Measurements from ENCODE around the gene GPR39. TPM values are rescaled to one million over a fixed set of nuclear protein-coding genes. Genes with fewer than 3 reads are reported as not detected.

Gene GPR39
- total and polyA plus RNA-seq, 3 experiments from 2014 or later = not detected

- Histone ChIP-seq H3K27ac (ENCODE audit: low read depth, low read length) (no peak overlapping the region), H3K4me3 (ENCODE audit: low read length) (no peak overlapping the region), H3K36me3 (ENCODE audit: insufficient read depth, low read length) (no peaks in the 10 kb centered on the region), H3K27me3 (ENCODE audit: insufficient read depth, low read length, poor library complexity, severe bottlenecking) (no peaks in the 10 kb centered on the region), H3K4me1 (ENCODE audit: insufficient read depth, low read length) (no peaks in the 10 kb centered on the region), H3K9me3 (ENCODE audit: low read length) (no peaks in the 10 kb centered on the region)
- H3K27ac Mint-ChIP-seq = no peak overlapping the region
- peaks cover 0 to 9% (median 0%) of the 10 kb centered on the region in 5 donors for H3K9me3 Mint-ChIP-seq
- DNase-seq = no peak
- H3K4me3 Mint-ChIP-seq = no peak overlapping the region
- no peaks in the 10 kb centered on the region for H3K36me3 Mint-ChIP-seq
- POLR2A ChIA-PET = no interaction called here
- H3K4me1 Mint-ChIP-seq = no peaks in the 10 kb centered on the region
- no peaks in the 10 kb centered on the region for H3K27me3 Mint-ChIP-seq
- CTCF ChIA-PET = interaction anchor here (0.7 kb wide), 1 partner anchor 761 kb away, joined by 4 read pairs; no protein-coding TSS in a partner anchor
Observed at GRCh38 chr2:132586101-132586511, 169.5 kb downstream of the GPR39 start.

- no peaks in the 10 kb centered on the region for H3K36me3 Mint-ChIP-seq
- CTCF ChIA-PET = no interaction called here
- Histone ChIP-seq H3K27me3 (ENCODE audit: insufficient read depth, low read length, poor library complexity, severe bottlenecking) (no peaks in the 10 kb centered on the region), H3K36me3 (ENCODE audit: insufficient read depth, low read length) (no peaks in the 10 kb centered on the region), H3K4me1 (ENCODE audit: insufficient read depth, low read length) (no peaks in the 10 kb centered on the region), H3K9me3 (ENCODE audit: low read length) (no peaks in the 10 kb centered on the region), H3K27ac (ENCODE audit: low read depth, low read length) (no peak overlapping the region), H3K4me3 (ENCODE audit: low read length) (no peak overlapping the region)
- H3K27me3 Mint-ChIP-seq = no peaks in the 10 kb centered on the region
- H3K27ac Mint-ChIP-seq = no peak overlapping the region
- H3K9me3 Mint-ChIP-seq = peaks cover 0 to 9% (median 0%) of the 10 kb centered on the region in 5 donors
- no peaks in the 10 kb centered on the region for H3K4me1 Mint-ChIP-seq
- no peak for DNase-seq
- POLR2A ChIA-PET = no interaction called here
- H3K4me3 Mint-ChIP-seq = no peak overlapping the region
Observed at GRCh38 chr2:132586835-132587234, 170.2 kb downstream of the GPR39 start.

- CTCF ChIA-PET = no interaction called here
- no peaks in the 10 kb centered on the region for H3K36me3 ChIP-seq (ENCODE audit: insufficient read depth, low read length)
Observed at GRCh38 chr2:132588576-132588975, 172.0 kb downstream of the GPR39 start.

GRCh38 chr2:132589111-132589830 lies 172.7 kb downstream of the GPR39 start:
- no peak for DNase-seq
- Histone ChIP-seq H3K27ac (ENCODE audit: low read depth, low read length) (no peak overlapping the region), H3K27me3 (ENCODE audit: insufficient read depth, low read length, poor library complexity, severe bottlenecking) (no peaks in the 10 kb centered on the region), H3K9me3 (ENCODE audit: low read length) (no peaks in the 10 kb centered on the region), H3K4me3 (ENCODE audit: low read length) (no peak overlapping the region), H3K36me3 (ENCODE audit: insufficient read depth, low read length) (no peaks in the 10 kb centered on the region), H3K4me1 (ENCODE audit: insufficient read depth, low read length) (no peaks in the 10 kb centered on the region)
- Mint-ChIP-seq H3K4me1 (no peaks in the 10 kb centered on the region), H3K36me3 (no peaks in the 10 kb centered on the region), H3K9me3 (peaks cover 0 to 9% (median 3%) of the 10 kb centered on the region in 5 donors), H3K27ac (no peak overlapping the region), H3K4me3 (no peak overlapping the region), H3K27me3 (peaks cover 0 to 2% of the 10 kb centered on the region in 2 donors)
- ChIA-PET POLR2A (no interaction called here), CTCF (no interaction called here)

More at GRCh38 chr2:132588576-132588975, 172.0 kb downstream of the GPR39 start:
- H3K36me3 Mint-ChIP-seq = no peaks in the 10 kb centered on the region
- no peaks in the 10 kb centered on the region for H3K4me1 Mint-ChIP-seq
- Histone ChIP-seq H3K4me3 (ENCODE audit: low read length) (no peak overlapping the region), H3K4me1 (ENCODE audit: insufficient read depth, low read length) (no peaks in the 10 kb centered on the region), H3K9me3 (ENCODE audit: low read length) (no peaks in the 10 kb centered on the region), H3K27me3 (ENCODE audit: insufficient read depth, low read length, poor library complexity, severe bottlenecking) (no peaks in the 10 kb centered on the region), H3K27ac (ENCODE audit: low read depth, low read length) (no peak overlapping the region)
- peaks cover 0 to 9% (median 3%) of the 10 kb centered on the region in 5 donors for H3K9me3 Mint-ChIP-seq
- peaks cover 0 to 2% of the 10 kb centered on the region in 2 donors for H3K27me3 Mint-ChIP-seq
- POLR2A ChIA-PET = no interaction called here
- H3K4me3 Mint-ChIP-seq = no peak overlapping the region
- no peak for DNase-seq
- no peak overlapping the region for H3K27ac Mint-ChIP-seq

- no peak for DNase-seq
- H3K9me3 Mint-ChIP-seq = peaks cover 0 to 9% (median 4%) of the 10 kb centered on the region in 5 donors
- H3K36me3 Mint-ChIP-seq = no peaks in the 10 kb centered on the region
- Histone ChIP-seq H3K4me1 (ENCODE audit: insufficient read depth, low read length) (no peaks in the 10 kb centered on the region), H3K36me3 (ENCODE audit: insufficient read depth, low read length) (no peaks in the 10 kb centered on the region), H3K4me3 (ENCODE audit: low read length) (no peak overlapping the region), H3K9me3 (ENCODE audit: low read length) (no peaks in the 10 kb centered on the region), H3K27me3 (ENCODE audit: insufficient read depth, low read length, poor library complexity, severe bottlenecking) (no peaks in the 10 kb centered on the region), H3K27ac (ENCODE audit: low read depth, low read length) (no peak overlapping the region)
- ChIA-PET POLR2A (no interaction called here), CTCF (no interaction called here)
- no peaks in the 10 kb centered on the region for H3K4me1 Mint-ChIP-seq
- no peak overlapping the region for H3K4me3 Mint-ChIP-seq
- no peak overlapping the region for H3K27ac Mint-ChIP-seq
- H3K27me3 Mint-ChIP-seq = peaks cover 0 to 2% of the 10 kb centered on the region in 2 donors
Observed at GRCh38 chr2:132589966-132590365, 173.4 kb downstream of the GPR39 start.

- Mint-ChIP-seq H3K36me3 (no peaks in the 10 kb centered on the region), H3K27me3 (peaks cover 0 to 4% of the 10 kb centered on the region in 2 donors), H3K9me3 (peaks cover 0 to 15% (median 4%) of the 10 kb centered on the region in 5 donors), H3K4me1 (no peaks in the 10 kb centered on the region), H3K4me3 (no peak overlapping the region), H3K27ac (no peak overlapping the region)
- no peak for DNase-seq
- CTCF ChIA-PET = no interaction called here
- H3K4me1 ChIP-seq (ENCODE audit: insufficient read depth, low read length) = no peaks in the 10 kb centered on the region
- H3K9me3 ChIP-seq (ENCODE audit: low read length) = no peaks in the 10 kb centered on the region
- POLR2A ChIA-PET = no interaction called here
- no peak overlapping the region for H3K27ac ChIP-seq (ENCODE audit: low read depth, low read length)
- H3K4me3 ChIP-seq (ENCODE audit: low read length) = no peak overlapping the region
- H3K27me3 ChIP-seq (ENCODE audit: insufficient read depth, low read length, poor library complexity, severe bottlenecking) = no peaks in the 10 kb centered on the region
- H3K36me3 ChIP-seq (ENCODE audit: insufficient read depth, low read length) = no peaks in the 10 kb centered on the region
Observed at GRCh38 chr2:132593171-132593570, 176.6 kb downstream of the GPR39 start.

- no peaks in the 10 kb centered on the region for H3K4me1 Mint-ChIP-seq
- H3K4me3 Mint-ChIP-seq = no peak overlapping the region
Observed at GRCh38 chr2:132595186-132595585, 178.6 kb downstream of the GPR39 start.

GRCh38 chr2:132595693-132596092 lies 179.1 kb downstream of the GPR39 start:
- no peaks in the 10 kb centered on the region for H3K27me3 ChIP-seq (ENCODE audit: insufficient read depth, low read length, poor library complexity, severe bottlenecking)
- H3K4me1 ChIP-seq (ENCODE audit: insufficient read depth, low read length) = no peaks in the 10 kb centered on the region
- no peak overlapping the region for H3K4me3 ChIP-seq (ENCODE audit: low read length)
- Mint-ChIP-seq H3K4me1 (no peaks in the 10 kb centered on the region), H3K27ac (no peak overlapping the region), H3K27me3 (peaks cover 0 to 4% of the 10 kb centered on the region in 2 donors), H3K36me3 (no peaks in the 10 kb centered on the region), H3K4me3 (no peak overlapping the region), H3K9me3 (peaks cover 0 to 12% (median 6%) of the 10 kb centered on the region in 5 donors)
- H3K27ac ChIP-seq (ENCODE audit: low read depth, low read length) = no peak overlapping the region
- ChIA-PET CTCF (no interaction called here), POLR2A (no interaction called here)
- DNase-seq = no peak
- no peaks in the 10 kb centered on the region for H3K36me3 ChIP-seq (ENCODE audit: insufficient read depth, low read length)
- no peaks in the 10 kb centered on the region for H3K9me3 ChIP-seq (ENCODE audit: low read length)

More at GRCh38 chr2:132595186-132595585, 178.6 kb downstream of the GPR39 start:
- Mint-ChIP-seq H3K36me3 (no peaks in the 10 kb centered on the region), H3K9me3 (peaks cover 0 to 13% (median 6%) of the 10 kb centered on the region in 5 donors), H3K27ac (no peak overlapping the region), H3K27me3 (peaks cover 0 to 4% of the 10 kb centered on the region in 2 donors)
- no peak overlapping the region for H3K27ac ChIP-seq (ENCODE audit: low read depth, low read length)
- POLR2A ChIA-PET = no interaction called here
- H3K4me1 ChIP-seq (ENCODE audit: insufficient read depth, low read length) = no peaks in the 10 kb centered on the region
- H3K9me3 ChIP-seq (ENCODE audit: low read length) = no peaks in the 10 kb centered on the region
- H3K36me3 ChIP-seq (ENCODE audit: insufficient read depth, low read length) = no peaks in the 10 kb centered on the region
- CTCF ChIA-PET = no interaction called here
- H3K27me3 ChIP-seq (ENCODE audit: insufficient read depth, low read length, poor library complexity, severe bottlenecking) = no peaks in the 10 kb centered on the region
- no peak overlapping the region for H3K4me3 ChIP-seq (ENCODE audit: low read length)
- no peak for DNase-seq

All from CD8-positive, alpha-beta memory T cell (primary cell).